Natural killer cell (primary cell): ENCODE measurements around the gene TEX264. TPM values are rescaled to one million over a fixed set of nuclear protein-coding genes. Genes with fewer than 3 reads are reported as not detected.

Experiments used
- ATAC-seq, 3 donors: fragments of 150-1000 bp in 2 of 3; fragments of 200-7000 bp in 1 of 3; cut with Tn5 transposase; 1 replicate in 1 of 3; 2 replicates in 2 of 3; pipeline ENCODE4 v1.10.0; 2021; ENCODE audit warnings: mild to moderate bottlenecking in 2 of 3, moderate library complexity in 2 of 3
- DNase-seq, 2 donors: peaks; one replicate each; pipeline versions ENCODE4 v3.0.0 to v3.0.0-alpha.2; 2013 to 2021; ENCODE audit warnings: mixed read lengths in 1 of 2
- H3K27ac ChIP-seq: one replicate; pipeline ENCODE4 v1.5.1; 2013; ENCODE audit warnings: mild to moderate bottlenecking, low read length
- H3K27me3 ChIP-seq: one replicate; pipeline ENCODE4 v1.6.1; 2013; ENCODE audit warnings: low read length; ENCODE audit not compliant: control insufficient read depth, insufficient read depth
- H3K36me3 ChIP-seq: one replicate; pipeline ENCODE4 v1.6.1; 2013; ENCODE audit warnings: low read length; ENCODE audit not compliant: control insufficient read depth, insufficient read depth
- H3K4me1 ChIP-seq: one replicate; pipeline ENCODE4 v1.6.1; 2013; ENCODE audit warnings: low read length; ENCODE audit not compliant: control insufficient read depth, insufficient read depth
- H3K4me3 ChIP-seq: one replicate; pipeline ENCODE4 v1.5.1; 2013; ENCODE audit warnings: low read length
- H3K9me3 ChIP-seq: one replicate; pipeline ENCODE4 v1.6.1; 2013; ENCODE audit warnings: low read length; ENCODE audit not compliant: control insufficient read depth, insufficient read depth
- H3K27ac Mint-ChIP-seq, 2 donors: one replicate each; pipeline ENCODE4 v1.8.0; 2022; ENCODE audit warnings: mild to moderate bottlenecking in 2 of 2, mixed read lengths in 2 of 2, moderate library complexity in 1 of 2
- H3K27me3 Mint-ChIP-seq, 2 donors: one replicate each; pipeline ENCODE4 v1.8.0; 2022; ENCODE audit warnings: low read depth in 2 of 2, mixed read lengths in 2 of 2
- H3K36me3 Mint-ChIP-seq: one replicate; pipeline ENCODE4 v1.8.0; 2022; ENCODE audit warnings: mixed read lengths
- H3K4me1 Mint-ChIP-seq, 2 donors: one replicate each; pipeline ENCODE4 v1.8.0; 2022; ENCODE audit warnings: mixed read lengths in 2 of 2
- H3K4me3 Mint-ChIP-seq: one replicate; pipeline ENCODE4 v1.8.0; 2022; ENCODE audit warnings: mild to moderate bottlenecking, moderate library complexity, mixed read lengths
- H3K9me3 Mint-ChIP-seq, 2 donors: one replicate each; pipeline ENCODE4 v1.8.0; 2022; ENCODE audit warnings: mixed read lengths in 2 of 2
- CTCF ChIP-seq: fragments of 200-600 bp; IDR thresholded peaks from one replicate; pipeline ENCODE4 v1.8.0; 2022; ENCODE audit warnings: antibody characterized with exemption
- WGBS: methylation state at CpG from one replicate; pipeline ENCODE4 v1.1.7; 2013; ENCODE audit warnings: missing lambda C conversion rate; ENCODE audit not compliant: insufficient coverage; 5-methylcytosine and 5-hydroxymethylcytosine counted together
- intact Hi-C: fragments of 100-400 bp; cut with micrococcal nuclease; formaldehyde crosslinking; loops from one replicate; pipeline ENCODE4 v1.14.2; 2022
- total RNA-seq, 4 donors: library from RNA; stranded (reverse); fragments of 120-200 nt in 1 of 4; gene quantifications; one replicate each; pipeline versions ENCODE4 v1.2.3 to v1.2.4, GENCODE V29; 2013 to 2022

The TEX264 gene
- total RNA-seq, 3 donors from 2014 or later (not counting 1 experiment from before 2014, with no cell fraction given), result 41.1 to 46.8 (median 45.4) TPM

- Histone ChIP-seq H3K36me3 (no peaks in the 10 kb centered on the region), H3K9me3 (no peaks in the 10 kb centered on the region), H3K27me3 (no peaks in the 10 kb centered on the region), H3K27ac (no peak overlapping the region), H3K4me3 (no peak overlapping the region), H3K4me1 (no peaks in the 10 kb centered on the region)
- H3K9me3 Mint-ChIP-seq, result no peaks in the 10 kb centered on the region
- DNase-seq (no peak), ATAC-seq (no peak)
- intact Hi-C loops, result no loop called here
- no peak for TF ChIP-seq CTCF
- H3K27ac Mint-ChIP-seq, result no peak overlapping the region
- 93% methylated on average over 8 of the region's 8 CpGs for WGBS
- no peaks in the 10 kb centered on the region for H3K36me3 Mint-ChIP-seq
- no peak overlapping the region for H3K4me3 Mint-ChIP-seq
- no peaks in the 10 kb centered on the region for H3K27me3 Mint-ChIP-seq
- peaks cover 16 to 27% of the 10 kb centered on the region in 2 donors for H3K4me1 Mint-ChIP-seq
Observed at GRCh38 chr3:51711352-51712037, 40.4 kb downstream of the TEX264 start.

- H3K36me3 ChIP-seq, result no peaks in the 10 kb centered on the region
- H3K27me3 Mint-ChIP-seq, result no peaks in the 10 kb centered on the region
- no peaks in the 10 kb centered on the region for H3K27me3 ChIP-seq
- no peak overlapping the region for H3K27ac Mint-ChIP-seq
- no peak overlapping the region for H3K4me3 Mint-ChIP-seq
- WGBS, result 67% methylated on average over 1 of the region's 1 CpG
- intact Hi-C loops, result no loop called here
- no peaks in the 10 kb centered on the region for H3K9me3 Mint-ChIP-seq
- no peaks in the 10 kb centered on the region for H3K36me3 Mint-ChIP-seq
- no peak overlapping the region for H3K4me3 ChIP-seq
- ATAC-seq (no peak), DNase-seq (no peak)
- H3K4me1 Mint-ChIP-seq, result peaks cover 16 to 26% of the 10 kb centered on the region in 2 donors
- H3K4me1 ChIP-seq, result no peaks in the 10 kb centered on the region
- no peak overlapping the region for H3K27ac ChIP-seq
- no peak for TF ChIP-seq CTCF
- no peaks in the 10 kb centered on the region for H3K9me3 ChIP-seq
Observed at GRCh38 chr3:51712038-51712420, 41.0 kb downstream of the TEX264 start.

GRCh38 chr3:51712511-51712931 lies 41.5 kb downstream of the TEX264 start:
- no peak for DNase-seq
- Histone ChIP-seq H3K27ac (no peak overlapping the region), H3K27me3 (no peaks in the 10 kb centered on the region), H3K36me3 (no peaks in the 10 kb centered on the region), H3K4me1 (no peaks in the 10 kb centered on the region), H3K4me3 (no peak overlapping the region), H3K9me3 (no peaks in the 10 kb centered on the region)
- intact Hi-C loops, result no loop called here
- H3K4me3 Mint-ChIP-seq, result no peak overlapping the region
- WGBS, result 96% methylated on average over 20 of the region's 20 CpGs
- no peaks in the 10 kb centered on the region for H3K36me3 Mint-ChIP-seq
- ATAC-seq, result no peak
- H3K27me3 Mint-ChIP-seq, result no peaks in the 10 kb centered on the region
- no peak overlapping the region for H3K27ac Mint-ChIP-seq
- H3K9me3 Mint-ChIP-seq, result no peaks in the 10 kb centered on the region
- no peak for TF ChIP-seq CTCF
- peaks cover 11 to 23% of the 10 kb centered on the region in 2 donors for H3K4me1 Mint-ChIP-seq

GRCh38 chr3:51712963-51713362 lies 41.9 kb downstream of the TEX264 start:
- Histone ChIP-seq H3K4me3 (no peak overlapping the region), H3K4me1 (no peaks in the 10 kb centered on the region), H3K9me3 (no peaks in the 10 kb centered on the region), H3K27me3 (no peaks in the 10 kb centered on the region), H3K36me3 (no peaks in the 10 kb centered on the region), H3K27ac (no peak overlapping the region)
- Mint-ChIP-seq H3K27ac (no peak overlapping the region), H3K4me1 (peaks cover 9 to 19% of the 10 kb centered on the region in 2 donors), H3K36me3 (no peaks in the 10 kb centered on the region), H3K4me3 (no peak overlapping the region), H3K9me3 (no peaks in the 10 kb centered on the region), H3K27me3 (no peaks in the 10 kb centered on the region)
- no peak for ATAC-seq
- intact Hi-C loops, result no loop called here
- 96% methylated on average over 19 of the region's 19 CpGs for WGBS
- no peak for TF ChIP-seq CTCF
- DNase-seq, result no peak
